Fibroblast of skin of right biceps (primary cell): ENCODE data around the gene ALPI.
A peak's percentile ranks its signal among the peaks of the same experiment; 100 is the strongest.
"Not testable (repeated sequence)": the region's sequence is repeated elsewhere in the genome, so short reads cannot be mapped to it uniquely, and the experiment has no call there.

ENCODE experiments used
- DNase-seq: peaks from one replicate; pipeline ENCODE4 v3.0.0-alpha.2; 2013

Gene ALPI

GRCh38 chr2:232455426-232456255 lies at the start of gene ALPI:
ALPI (plus strand) TSS chr2:232456153; CDS start chr2:232456200, 47 bp downstream.
- no peak for DNase-seq

- DNase-seq = no peak
These were observed 49.2 kb upstream of the ALPI start, which contains the start of gene ALPG for GRCh38 chr2:232406556-232407310. ALPG (plus strand) TSS chr2:232406844; CDS start chr2:232406895, 51 bp downstream.

GRCh38 chr2:232407428-232408150 lies 48.4 kb upstream of the ALPI start:
- not testable (repeated sequence) for DNase-seq

GRCh38 chr2:232408269-232408668 lies 47.7 kb upstream of the ALPI start:
- not testable (repeated sequence) for DNase-seq

- DNase-seq = not testable (repeated sequence)
These were observed 46.3 kb upstream of the ALPI start for GRCh38 chr2:232409617-232410016.

- no peak for DNase-seq
These were observed 45.6 kb upstream of the ALPI start for GRCh38 chr2:232410238-232410900.

- DNase-seq = no peak
These were observed 43.9 kb upstream of the ALPI start for GRCh38 chr2:232411901-232412629.

GRCh38 chr2:232412986-232413385 lies 43.0 kb upstream of the ALPI start:
- no peak for DNase-seq

GRCh38 chr2:232415138-232415690 lies 40.7 kb upstream of the ALPI start:
- no peak for DNase-seq

- DNase-seq = no peak
These were observed 40.0 kb upstream of the ALPI start for GRCh38 chr2:232415736-232416520.

- no peak for DNase-seq
These were observed 39.2 kb upstream of the ALPI start for GRCh38 chr2:232416521-232417470.

- DNase-seq = no peak
These were observed 38.5 kb upstream of the ALPI start for GRCh38 chr2:232417489-232417888.

GRCh38 chr2:232418056-232418455 lies 37.9 kb upstream of the ALPI start:
- no peak for DNase-seq

GRCh38 chr2:232418466-232419244 lies 37.3 kb upstream of the ALPI start:
- peak; percentile 8 for DNase-seq

GRCh38 chr2:232419245-232420072 lies 36.5 kb upstream of the ALPI start:
- DNase-seq = no peak

GRCh38 chr2:232420073-232420454 lies 35.9 kb upstream of the ALPI start:
- no peak for DNase-seq

GRCh38 chr2:232420463-232421188 lies 35.3 kb upstream of the ALPI start:
- no peak for DNase-seq
